Measurements from ENCODE around the gene FZD7. TPM values are rescaled to one million over a fixed set of nuclear protein-coding genes. Genes with fewer than 3 reads are reported as not detected.

Gene FZD7
- polyA plus RNA-seq, 3 donors = 57.5 to 76.9 (median 71.4) TPM

- no peak for DNase-seq (ENCODE audit: extremely low read depth in 1 of 11, low read depth in 9 of 11, low spot score in 4 of 11)
These were observed 28.3 kb upstream of the FZD7 start for GRCh38 chr2:202005272-202005887.

- DNase-seq (ENCODE audit: extremely low read depth in 1 of 11, low read depth in 9 of 11, low spot score in 4 of 11) = no peak
These were observed 27.4 kb upstream of the FZD7 start for GRCh38 chr2:202006301-202006700.

GRCh38 chr2:202007015-202007982, 26.4 kb upstream of the FZD7 start:
- no peak for DNase-seq (ENCODE audit: extremely low read depth in 1 of 11, low read depth in 9 of 11, low spot score in 4 of 11)

- no peak for DNase-seq (ENCODE audit: extremely low read depth in 1 of 11, low read depth in 9 of 11, low spot score in 4 of 11)
These were observed 25.7 kb upstream of the FZD7 start for GRCh38 chr2:202007983-202008354.

GRCh38 chr2:202009019-202009481, 24.6 kb upstream of the FZD7 start:
- DNase-seq (ENCODE audit: extremely low read depth in 1 of 11, low read depth in 9 of 11, low spot score in 4 of 11) = no peak

- DNase-seq (ENCODE audit: extremely low read depth in 1 of 11, low read depth in 9 of 11, low spot score in 4 of 11) = no peak
These were observed 24.1 kb upstream of the FZD7 start for GRCh38 chr2:202009581-202009980.

GRCh38 chr2:202014318-202014717, 19.3 kb upstream of the FZD7 start:
- DNase-seq (ENCODE audit: extremely low read depth in 1 of 11, low read depth in 9 of 11, low spot score in 4 of 11) = no peak

- DNase-seq (ENCODE audit: extremely low read depth in 1 of 11, low read depth in 9 of 11, low spot score in 4 of 11) = peak in 4 of 11 donors; percentile 63 to 74 (median 69)
These were observed 18.9 kb upstream of the FZD7 start for GRCh38 chr2:202014759-202015211.

- DNase-seq (ENCODE audit: extremely low read depth in 1 of 11, low read depth in 9 of 11, low spot score in 4 of 11) = no peak
These were observed 18.2 kb upstream of the FZD7 start for GRCh38 chr2:202015471-202015870.

GRCh38 chr2:202016579-202017227, 17.0 kb upstream of the FZD7 start:
- no peak for DNase-seq (ENCODE audit: extremely low read depth in 1 of 11, low read depth in 9 of 11, low spot score in 4 of 11)

- DNase-seq (ENCODE audit: extremely low read depth in 1 of 11, low read depth in 9 of 11, low spot score in 4 of 11) = no peak
These were observed 15.7 kb upstream of the FZD7 start for GRCh38 chr2:202017940-202018339.

GRCh38 chr2:202018950-202019349, 14.7 kb upstream of the FZD7 start:
- DNase-seq (ENCODE audit: extremely low read depth in 1 of 11, low read depth in 9 of 11, low spot score in 4 of 11) = no peak

- no peak for DNase-seq (ENCODE audit: extremely low read depth in 1 of 11, low read depth in 9 of 11, low spot score in 4 of 11)
These were observed 13.8 kb upstream of the FZD7 start for GRCh38 chr2:202019689-202020450.

- no peak for DNase-seq (ENCODE audit: extremely low read depth in 1 of 11, low read depth in 9 of 11, low spot score in 4 of 11)
These were observed 10.9 kb upstream of the FZD7 start for GRCh38 chr2:202022755-202023154.

GRCh38 chr2:202023198-202023903, 10.3 kb upstream of the FZD7 start:
- no peak for DNase-seq (ENCODE audit: extremely low read depth in 1 of 11, low read depth in 9 of 11, low spot score in 4 of 11)

- DNase-seq (ENCODE audit: extremely low read depth in 1 of 11, low read depth in 9 of 11, low spot score in 4 of 11) = no peak
These were observed 9.8 kb upstream of the FZD7 start for GRCh38 chr2:202023904-202024266.

GRCh38 chr2:202024871-202025270, 8.8 kb upstream of the FZD7 start:
- no peak for DNase-seq (ENCODE audit: extremely low read depth in 1 of 11, low read depth in 9 of 11, low spot score in 4 of 11)

- DNase-seq (ENCODE audit: extremely low read depth in 1 of 11, low read depth in 9 of 11, low spot score in 4 of 11) = no peak
These were observed 7.8 kb upstream of the FZD7 start for GRCh38 chr2:202025816-202026215.

- no peak for DNase-seq (ENCODE audit: extremely low read depth in 1 of 11, low read depth in 9 of 11, low spot score in 4 of 11)
These were observed 7.1 kb upstream of the FZD7 start for GRCh38 chr2:202026507-202026906.

Data from renal cortex interstitium (tissue), 11 donors.